SK-N-SH (cell line): Measurements from ENCODE around the gene DEGS1. TPM values are rescaled to one million over a fixed set of nuclear protein-coding genes. Genes with fewer than 3 reads are reported as not detected.

Experiments
- CTCF ChIA-PET: fragments of 300-600, 350-600 bp; formaldehyde crosslinking; extraction: SDS; loops from one replicate; lab custom pipeline; 2021; lab: Yijun Ruan, JAX
- POLR2A ChIA-PET: fragments of 350-600 bp; sonication (Branson Sonifier 250); formaldehyde crosslinking; extraction: SDS; loops from one replicate; lab custom pipeline; 2020; ENCODE audit warnings: antibody characterized with exemption, inconsistent platforms; lab: Yijun Ruan, JAX
- DNase-seq: peaks from one replicate; pipeline ENCODE4 v3.0.0; 2012
- H2AFZ ChIP-seq: fragments of 200-600 bp; sonication (generic); 2 replicates; pipeline ENCODE4 v1.8.1; 2016; ENCODE audit warnings: antibody characterized with exemption, mild to moderate bottlenecking, low read depth
- H3F3A ChIP-seq: fragments of 200-600 bp; sonication (generic); replicated peaks from 2 replicates; pipeline ENCODE3; 2016; ENCODE audit warnings: antibody characterized with exemption, mild to moderate bottlenecking; ENCODE audit not compliant: insufficient read depth
- H3K27ac ChIP-seq, 2 experiments: fragments of 200-500 bp in 1 of 2; fragments of 200-600 bp in 1 of 2; sonication (Bioruptor generic) in 1 of 2; sonication (generic), shearing (Covaris generic) in 1 of 2; 2 replicates each; pipeline versions ENCODE4 v1.5.1 to v1.6.1; 2014 to 2016; ENCODE audit warnings: low read depth in 2 of 2, inconsistent platforms in 1 of 2, low read length in 1 of 2, mild to moderate bottlenecking in 1 of 2, mixed read lengths in 1 of 2
- H3K27me3 ChIP-seq: fragments of 200-600 bp; sonication (generic), shearing (Covaris generic); 2 replicates; pipeline ENCODE4 v1.6.1; 2016; ENCODE audit warnings: mixed run types; ENCODE audit not compliant: insufficient read depth
- H3K36me3 ChIP-seq, 2 experiments: fragments of 200-500 bp in 1 of 2; fragments of 200-600 bp in 1 of 2; sonication (Bioruptor generic) in 1 of 2; sonication (generic) in 1 of 2; replicated peaks in 1 of 2; 2 replicates each; pipeline versions ENCODE3 to v1.5.1; 2014 to 2016; ENCODE audit warnings: low read length in 1 of 2, mild to moderate bottlenecking in 1 of 2; ENCODE audit not compliant: insufficient read depth in 2 of 2, control insufficient read depth in 1 of 2
- H3K4me1 ChIP-seq, 2 experiments: fragments of 200-500 bp in 1 of 2; fragments of 200-600 bp in 1 of 2; sonication (Bioruptor generic) in 1 of 2; sonication (generic), shearing (Covaris generic) in 1 of 2; 2 replicates each; pipeline versions ENCODE4 v1.5.1 to v1.6.1; 2014 to 2016; ENCODE audit warnings: low read depth in 1 of 2, low read length in 1 of 2, mixed run types in 1 of 2; ENCODE audit not compliant: insufficient read depth in 2 of 2, control insufficient read depth in 1 of 2
- H3K4me2 ChIP-seq: fragments of 200-600 bp; sonication (generic), shearing (Covaris generic); 2 replicates; pipeline ENCODE4 v1.6.1; 2017; ENCODE audit warnings: mixed run types
- H3K4me3 ChIP-seq, 2 experiments: fragments of 200-500 bp in 1 of 2; fragments of 200-600 bp in 1 of 2; sonication (Bioruptor generic) in 1 of 2; sonication (generic), shearing (Covaris generic) in 1 of 2; 2 replicates each; pipeline versions ENCODE4 v1.5.1 to v1.8.1; 2014 to 2016; ENCODE audit warnings: low read depth in 2 of 2, inconsistent platforms in 1 of 2, low read length in 1 of 2, mild to moderate bottlenecking in 1 of 2, mixed read lengths in 1 of 2, moderate library complexity in 1 of 2
- H3K79me2 ChIP-seq: fragments of 200-600 bp; sonication (generic); 2 replicates; pipeline ENCODE4 v1.8.1; 2017; ENCODE audit warnings: mild to moderate bottlenecking; ENCODE audit not compliant: insufficient read depth
- H3K9ac ChIP-seq: fragments of 200-600 bp; sonication (generic); 2 replicates; pipeline ENCODE4 v1.6.1; 2017; ENCODE audit warnings: mixed run types
- H3K9me2 ChIP-seq: fragments of 200-600 bp; sonication (generic); 2 replicates; pipeline ENCODE4 v1.6.1; 2017; ENCODE audit warnings: mixed run types
- H3K9me3 ChIP-seq: fragments of 200-600 bp; sonication (generic); 2 replicates; pipeline ENCODE4 v1.6.1; 2017; ENCODE audit warnings: mixed run types, mild to moderate bottlenecking, moderate library complexity
- H4K20me1 ChIP-seq: fragments of 200-600 bp; sonication (generic); 2 replicates; pipeline ENCODE4 v1.6.1; 2017; ENCODE audit warnings: mild to moderate bottlenecking, mixed run types; ENCODE audit not compliant: insufficient read depth
- CHD2 ChIP-seq: fragments of 150-350 bp; IDR thresholded peaks from 2 replicates; pipeline ENCODE4 v1.6.1; 2018; ENCODE audit warnings: low read length; ENCODE audit not compliant: partially characterized antibody
- FOSL2 ChIP-seq: IDR thresholded peaks from 2 replicates; pipeline ENCODE4 v1.4.0; 2012; ENCODE audit warnings: low read depth, mild to moderate bottlenecking, moderate library complexity, borderline replicate concordance
- GATA2 ChIP-seq: sonication (generic); formaldehyde crosslinking; IDR thresholded peaks from 2 replicates; pipeline ENCODE4 v1.5.0; 2020; ENCODE audit warnings: mild to moderate bottlenecking, missing genetic modification reagents
- JUND ChIP-seq: IDR thresholded peaks from 2 replicates; pipeline ENCODE4 v1.4.0; 2012
- MEF2A ChIP-seq: IDR thresholded peaks from 2 replicates; pipeline ENCODE4 v1.4.0; 2012; ENCODE audit warnings: low read depth, borderline replicate concordance
- NRF1 ChIP-seq: IDR thresholded peaks from 2 replicates; pipeline ENCODE4 v1.6.1; 2012; ENCODE audit warnings: low read depth, mild to moderate bottlenecking, low read length
- POLR2AphosphoS5 ChIP-seq: IDR thresholded peaks from 2 replicates; pipeline ENCODE4 v1.6.1; 2012; ENCODE audit warnings: low read depth, low read length
- RAD21 ChIP-seq: IDR thresholded peaks from 2 replicates; pipeline ENCODE4 v1.6.1; 2012; ENCODE audit warnings: mild to moderate bottlenecking, low read length
- RCOR1 ChIP-seq: fragments of 150-350 bp; IDR thresholded peaks from 2 replicates; pipeline ENCODE4 v1.6.1; 2017; ENCODE audit warnings: antibody characterized with exemption, low read length
- RFX5 ChIP-seq: IDR thresholded peaks from 2 replicates; pipeline ENCODE4 v1.6.1; 2012; ENCODE audit warnings: mild to moderate bottlenecking, improper control_type of control experiment, low read length
- SIN3A ChIP-seq: IDR thresholded peaks from 2 replicates; pipeline ENCODE4 v1.6.1; 2012; ENCODE audit warnings: low read depth, mild to moderate bottlenecking, low read length, moderate library complexity, borderline replicate concordance
- SMC3 ChIP-seq: IDR thresholded peaks from 2 replicates; pipeline ENCODE4 v1.6.1; 2012; ENCODE audit warnings: low read depth, low read length, improper control_type of control experiment
- TCF12 ChIP-seq: IDR thresholded peaks from 2 replicates; pipeline ENCODE4 v1.4.0; 2012
- YY1 ChIP-seq: IDR thresholded peaks from 2 replicates; pipeline ENCODE4 v1.4.0; 2012; ENCODE audit warnings: low read depth, mild to moderate bottlenecking
- WGBS: methylation state at CpG from one replicate; pipeline ENCODE4 v1.1.6; 2017; ENCODE audit warnings: low lambda C conversion rate; 5-methylcytosine and 5-hydroxymethylcytosine counted together
- polyA plus RNA-seq, 3 experiments: library from polyadenylated mRNA; depleted of rRNA; stranded (reverse); fragments of >200 nt; gene quantifications; 2 replicates each; pipeline ENCODE4 v1.2.3, GENCODE V29; 2012
- TF ChIP-seq, protein P1 (sequence below): IDR thresholded peaks from 2 replicates; pipeline ENCODE4 v1.4.0; 2012; ENCODE audit warnings: low read depth, borderline replicate concordance
- TF ChIP-seq, protein P2 (sequence below): fragments of 150-350 bp; IDR thresholded peaks from 2 replicates; pipeline ENCODE4 v1.6.1; 2016; ENCODE audit warnings: mild to moderate bottlenecking, low read depth, low read length
- TF ChIP-seq, protein P3 (sequence below): IDR thresholded peaks from 2 replicates; pipeline ENCODE4; 2012
- TF ChIP-seq, protein P4 (sequence below): IDR thresholded peaks from 2 replicates; pipeline ENCODE4 v1.6.1; 2012; ENCODE audit warnings: mild to moderate bottlenecking, low read depth, low read length, moderate library complexity
- TF ChIP-seq, protein P5 (sequence below): IDR thresholded peaks from 2 replicates; pipeline ENCODE4 v1.4.0; 2012; ENCODE audit warnings: low read depth, borderline replicate concordance

The DEGS1 gene
- polyA plus RNA-seq, 1 of the 3 experiments (the other 2 are of a cell fraction): 62.3 TPM

DNA sequence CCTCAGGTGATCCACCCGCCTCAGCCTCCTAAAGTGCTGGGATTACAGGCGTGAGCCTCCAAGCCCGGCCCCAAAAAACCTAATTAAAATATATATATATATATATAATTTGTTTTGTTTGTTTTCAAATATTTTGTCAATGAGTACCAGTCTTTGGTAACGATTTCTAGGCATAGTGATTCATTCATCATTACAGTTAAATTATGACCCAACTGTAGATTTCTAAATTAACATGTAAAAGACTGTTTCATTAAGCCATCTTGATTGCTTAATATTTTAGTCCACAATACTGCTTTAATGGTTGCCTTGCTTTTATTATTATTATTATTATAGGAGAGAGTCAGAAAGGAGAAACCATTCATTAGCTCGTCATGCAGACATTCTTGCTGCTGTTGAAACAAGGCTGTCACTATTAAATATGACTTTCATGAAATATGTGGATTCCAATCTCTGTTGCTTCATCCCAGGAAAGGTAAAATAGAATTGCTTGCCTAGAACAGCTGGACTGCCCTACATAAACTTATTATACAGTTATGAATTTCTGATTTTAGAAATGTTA is 49.2 kb upstream of the DEGS1 start:
- Histone ChIP-seq H3K4me2 (no peak overlapping the region), H4K20me1 (peaks cover 5% of the 10 kb centered on the region; the same call in 1 of the 2 replicates), H2AFZ (no peak overlapping the region), H3K36me3 (peaks cover 38 to 58% of the 10 kb centered on the region in 2 experiments), H3K4me3 (no peak overlapping the region), H3K9me3 (peaks cover 11% of the 10 kb centered on the region), H3K9ac (no peak overlapping the region)
- POLR2A ChIA-PET: no interaction called here
- 86% methylated on average over 5 of the region's 5 CpGs for WGBS
- no peak for TF ChIP-seq SIN3A
- no peak for TF ChIP-seq TCF12
- TF ChIP-seq, protein P1, sequence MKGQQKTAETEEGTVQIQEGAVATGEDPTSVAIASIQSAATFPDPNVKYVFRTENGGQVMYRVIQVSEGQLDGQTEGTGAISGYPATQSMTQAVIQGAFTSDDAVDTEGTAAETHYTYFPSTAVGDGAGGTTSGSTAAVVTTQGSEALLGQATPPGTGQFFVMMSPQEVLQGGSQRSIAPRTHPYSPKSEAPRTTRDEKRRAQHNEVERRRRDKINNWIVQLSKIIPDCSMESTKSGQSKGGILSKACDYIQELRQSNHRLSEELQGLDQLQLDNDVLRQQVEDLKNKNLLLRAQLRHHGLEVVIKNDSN: no peak
- TF ChIP-seq MEF2A: no peak
- TF ChIP-seq GATA2 (CRISPR knock-in tag): no peak
- no peak for TF ChIP-seq RCOR1
- TF ChIP-seq YY1: no peak
- TF ChIP-seq FOSL2: no peak
- TF ChIP-seq POLR2AphosphoS5: no peak
- TF ChIP-seq, protein P2, sequence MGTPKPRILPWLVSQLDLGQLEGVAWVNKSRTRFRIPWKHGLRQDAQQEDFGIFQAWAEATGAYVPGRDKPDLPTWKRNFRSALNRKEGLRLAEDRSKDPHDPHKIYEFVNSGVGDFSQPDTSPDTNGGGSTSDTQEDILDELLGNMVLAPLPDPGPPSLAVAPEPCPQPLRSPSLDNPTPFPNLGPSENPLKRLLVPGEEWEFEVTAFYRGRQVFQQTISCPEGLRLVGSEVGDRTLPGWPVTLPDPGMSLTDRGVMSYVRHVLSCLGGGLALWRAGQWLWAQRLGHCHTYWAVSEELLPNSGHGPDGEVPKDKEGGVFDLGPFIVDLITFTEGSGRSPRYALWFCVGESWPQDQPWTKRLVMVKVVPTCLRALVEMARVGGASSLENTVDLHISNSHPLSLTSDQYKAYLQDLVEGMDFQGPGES: no peak
- no peak for TF ChIP-seq NRF1
- TF ChIP-seq SMC3: no peak
- TF ChIP-seq, protein P3, sequence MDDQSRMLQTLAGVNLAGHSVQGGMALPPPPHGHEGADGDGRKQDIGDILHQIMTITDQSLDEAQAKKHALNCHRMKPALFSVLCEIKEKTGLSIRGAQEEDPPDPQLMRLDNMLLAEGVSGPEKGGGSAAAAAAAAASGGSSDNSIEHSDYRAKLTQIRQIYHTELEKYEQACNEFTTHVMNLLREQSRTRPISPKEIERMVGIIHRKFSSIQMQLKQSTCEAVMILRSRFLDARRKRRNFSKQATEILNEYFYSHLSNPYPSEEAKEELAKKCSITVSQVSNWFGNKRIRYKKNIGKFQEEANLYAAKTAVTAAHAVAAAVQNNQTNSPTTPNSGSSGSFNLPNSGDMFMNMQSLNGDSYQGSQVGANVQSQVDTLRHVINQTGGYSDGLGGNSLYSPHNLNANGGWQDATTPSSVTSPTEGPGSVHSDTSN: no peak
- TF ChIP-seq JUND: no peak
- no peak for TF ChIP-seq CHD2
- TF ChIP-seq, protein P4, sequence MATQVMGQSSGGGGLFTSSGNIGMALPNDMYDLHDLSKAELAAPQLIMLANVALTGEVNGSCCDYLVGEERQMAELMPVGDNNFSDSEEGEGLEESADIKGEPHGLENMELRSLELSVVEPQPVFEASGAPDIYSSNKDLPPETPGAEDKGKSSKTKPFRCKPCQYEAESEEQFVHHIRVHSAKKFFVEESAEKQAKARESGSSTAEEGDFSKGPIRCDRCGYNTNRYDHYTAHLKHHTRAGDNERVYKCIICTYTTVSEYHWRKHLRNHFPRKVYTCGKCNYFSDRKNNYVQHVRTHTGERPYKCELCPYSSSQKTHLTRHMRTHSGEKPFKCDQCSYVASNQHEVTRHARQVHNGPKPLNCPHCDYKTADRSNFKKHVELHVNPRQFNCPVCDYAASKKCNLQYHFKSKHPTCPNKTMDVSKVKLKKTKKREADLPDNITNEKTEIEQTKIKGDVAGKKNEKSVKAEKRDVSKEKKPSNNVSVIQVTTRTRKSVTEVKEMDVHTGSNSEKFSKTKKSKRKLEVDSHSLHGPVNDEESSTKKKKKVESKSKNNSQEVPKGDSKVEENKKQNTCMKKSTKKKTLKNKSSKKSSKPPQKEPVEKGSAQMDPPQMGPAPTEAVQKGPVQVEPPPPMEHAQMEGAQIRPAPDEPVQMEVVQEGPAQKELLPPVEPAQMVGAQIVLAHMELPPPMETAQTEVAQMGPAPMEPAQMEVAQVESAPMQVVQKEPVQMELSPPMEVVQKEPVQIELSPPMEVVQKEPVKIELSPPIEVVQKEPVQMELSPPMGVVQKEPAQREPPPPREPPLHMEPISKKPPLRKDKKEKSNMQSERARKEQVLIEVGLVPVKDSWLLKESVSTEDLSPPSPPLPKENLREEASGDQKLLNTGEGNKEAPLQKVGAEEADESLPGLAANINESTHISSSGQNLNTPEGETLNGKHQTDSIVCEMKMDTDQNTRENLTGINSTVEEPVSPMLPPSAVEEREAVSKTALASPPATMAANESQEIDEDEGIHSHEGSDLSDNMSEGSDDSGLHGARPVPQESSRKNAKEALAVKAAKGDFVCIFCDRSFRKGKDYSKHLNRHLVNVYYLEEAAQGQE: no peak
- no peak for TF ChIP-seq RFX5
- TF ChIP-seq RAD21: no peak
- TF ChIP-seq, protein P5, sequence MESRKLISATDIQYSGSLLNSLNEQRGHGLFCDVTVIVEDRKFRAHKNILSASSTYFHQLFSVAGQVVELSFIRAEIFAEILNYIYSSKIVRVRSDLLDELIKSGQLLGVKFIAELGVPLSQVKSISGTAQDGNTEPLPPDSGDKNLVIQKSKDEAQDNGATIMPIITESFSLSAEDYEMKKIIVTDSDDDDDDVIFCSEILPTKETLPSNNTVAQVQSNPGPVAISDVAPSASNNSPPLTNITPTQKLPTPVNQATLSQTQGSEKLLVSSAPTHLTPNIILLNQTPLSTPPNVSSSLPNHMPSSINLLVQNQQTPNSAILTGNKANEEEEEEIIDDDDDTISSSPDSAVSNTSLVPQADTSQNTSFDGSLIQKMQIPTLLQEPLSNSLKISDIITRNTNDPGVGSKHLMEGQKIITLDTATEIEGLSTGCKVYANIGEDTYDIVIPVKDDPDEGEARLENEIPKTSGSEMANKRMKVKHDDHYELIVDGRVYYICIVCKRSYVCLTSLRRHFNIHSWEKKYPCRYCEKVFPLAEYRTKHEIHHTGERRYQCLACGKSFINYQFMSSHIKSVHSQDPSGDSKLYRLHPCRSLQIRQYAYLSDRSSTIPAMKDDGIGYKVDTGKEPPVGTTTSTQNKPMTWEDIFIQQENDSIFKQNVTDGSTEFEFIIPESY: no peak
- TF ChIP-seq, all 33 proteins: peak for 0
- no peak for DNase-seq
- CTCF ChIA-PET: interaction anchor here (1.4 kb wide), 1 partner anchor 19 kb away, joined by 7 read pairs; no protein-coding TSS in a partner anchor
- Histone ChIP-seq H3K79me2 (peaks cover 27% of the 10 kb centered on the region), H3K27me3 (no peaks in the 10 kb centered on the region), H3K27ac (no peak overlapping the region), H3K4me1 (no peaks in the 10 kb centered on the region), H3F3A (peaks cover 9% of the 10 kb centered on the region), H3K9me2 (no peaks in the 10 kb centered on the region)
